ENCODE measurements around the gene RAF1.

DNA sequence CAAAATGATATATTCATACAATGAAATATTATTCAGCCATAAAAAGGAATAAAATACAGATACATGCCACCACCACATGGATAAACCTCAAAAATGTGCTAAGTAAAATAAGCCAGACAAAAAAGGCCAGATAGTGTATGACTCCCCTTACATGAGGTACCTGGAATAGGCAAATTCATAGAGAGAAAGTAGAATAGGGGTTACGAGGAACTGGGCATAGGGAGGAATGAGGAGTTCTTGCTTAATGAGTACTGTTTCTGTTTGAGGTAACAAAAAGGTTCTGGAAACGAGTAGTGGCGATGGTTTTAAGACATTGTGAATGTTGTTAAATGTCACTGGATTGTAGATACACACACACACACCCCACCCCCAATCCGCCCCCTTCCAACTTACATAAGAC, 8.2 kb downstream of the RAF1 start:
- TF ChIP-seq, protein P1, sequence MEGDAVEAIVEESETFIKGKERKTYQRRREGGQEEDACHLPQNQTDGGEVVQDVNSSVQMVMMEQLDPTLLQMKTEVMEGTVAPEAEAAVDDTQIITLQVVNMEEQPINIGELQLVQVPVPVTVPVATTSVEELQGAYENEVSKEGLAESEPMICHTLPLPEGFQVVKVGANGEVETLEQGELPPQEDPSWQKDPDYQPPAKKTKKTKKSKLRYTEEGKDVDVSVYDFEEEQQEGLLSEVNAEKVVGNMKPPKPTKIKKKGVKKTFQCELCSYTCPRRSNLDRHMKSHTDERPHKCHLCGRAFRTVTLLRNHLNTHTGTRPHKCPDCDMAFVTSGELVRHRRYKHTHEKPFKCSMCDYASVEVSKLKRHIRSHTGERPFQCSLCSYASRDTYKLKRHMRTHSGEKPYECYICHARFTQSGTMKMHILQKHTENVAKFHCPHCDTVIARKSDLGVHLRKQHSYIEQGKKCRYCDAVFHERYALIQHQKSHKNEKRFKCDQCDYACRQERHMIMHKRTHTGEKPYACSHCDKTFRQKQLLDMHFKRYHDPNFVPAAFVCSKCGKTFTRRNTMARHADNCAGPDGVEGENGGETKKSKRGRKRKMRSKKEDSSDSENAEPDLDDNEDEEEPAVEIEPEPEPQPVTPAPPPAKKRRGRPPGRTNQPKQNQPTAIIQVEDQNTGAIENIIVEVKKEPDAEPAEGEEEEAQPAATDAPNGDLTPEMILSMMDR (IDR thresholded peaks at IDR 0.05; ENCODE audit: low read length): no peak
- TF ChIP-seq EZH2 (optimal IDR thresholded peaks at IDR 0.05; ENCODE audit: low read depth, low read length) (no peak), EZH2phosphoT487 (IDR thresholded peaks at IDR 0.05; ENCODE audit: low read length) (no peak)

Measured in MM.1S (cell line).